ENCODE results near the gene PPIA.

Gene PPIA

GRCh38 chr7:44757739-44758138 lies 38.7 kb upstream of the PPIA start:
- DNase-seq (ENCODE audit: low read depth) = no peak
- TF ChIP-seq CTCF (IDR thresholded peaks at IDR 0.05; ENCODE audit: low read depth, low read length, missing control alignments) = no peak
- no peak overlapping the region for H3K4me3 ChIP-seq (ENCODE audit: low read depth, low read length)
- in situ Hi-C loops (cut with HindIII; ENCODE audit: low sequenced_read_pairs) = no loop called here

DNA sequence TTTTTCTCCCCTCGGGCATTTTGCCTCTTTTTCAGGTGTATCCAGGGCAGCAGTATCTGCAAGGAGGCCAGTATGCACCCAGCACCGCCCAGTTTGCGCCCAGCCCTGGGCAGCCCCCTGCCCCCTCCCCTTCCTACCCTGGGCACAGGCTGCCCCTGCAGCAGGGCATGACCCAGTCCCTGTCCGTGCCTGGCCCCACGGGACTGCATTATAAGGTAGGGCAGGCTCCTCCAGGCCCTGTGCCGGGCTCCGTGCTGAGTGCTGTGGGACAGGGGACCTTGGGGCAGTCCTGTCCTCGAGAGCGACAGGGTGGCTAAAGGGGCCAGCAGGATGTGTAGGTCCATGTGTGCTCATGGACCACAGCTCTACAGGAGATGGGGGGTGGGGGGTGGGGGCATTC lies 37.2 kb upstream of the PPIA start:
- in situ Hi-C loops (cut with HindIII; ENCODE audit: low sequenced_read_pairs) = no loop called here
- H3K4me3 ChIP-seq (ENCODE audit: low read depth, low read length) = no peak overlapping the region
- no peak for DNase-seq (ENCODE audit: low read depth)
- no peak for TF ChIP-seq CTCF (IDR thresholded peaks at IDR 0.05; ENCODE audit: low read depth, low read length, missing control alignments)

GRCh38 chr7:44760034-44760580 lies 36.4 kb upstream of the PPIA start:
- DNase-seq (ENCODE audit: low read depth) = no peak
- no peak for TF ChIP-seq CTCF (IDR thresholded peaks at IDR 0.05; ENCODE audit: low read depth, low read length, missing control alignments)
- no peak overlapping the region for H3K4me3 ChIP-seq (ENCODE audit: low read depth, low read length)
- in situ Hi-C loops (cut with HindIII; ENCODE audit: low sequenced_read_pairs) = no loop called here

GRCh38 chr7:44761207-44762161 lies 35.0 kb upstream of the PPIA start:
- no peak for TF ChIP-seq CTCF (IDR thresholded peaks at IDR 0.05; ENCODE audit: low read depth, low read length, missing control alignments)
- DNase-seq (ENCODE audit: low read depth) = no peak
- in situ Hi-C loops (cut with HindIII; ENCODE audit: low sequenced_read_pairs) = no loop called here
- H3K4me3 ChIP-seq (ENCODE audit: low read depth, low read length) = no peak overlapping the region

GRCh38 chr7:44762300-44762699 lies 34.2 kb upstream of the PPIA start:
- DNase-seq (ENCODE audit: low read depth) = no peak
- in situ Hi-C loops (cut with HindIII; ENCODE audit: low sequenced_read_pairs) = no loop called here
- TF ChIP-seq CTCF (IDR thresholded peaks at IDR 0.05; ENCODE audit: low read depth, low read length, missing control alignments) = no peak
- no peak overlapping the region for H3K4me3 ChIP-seq (ENCODE audit: low read depth, low read length)

- H3K4me3 ChIP-seq (ENCODE audit: low read depth, low read length) = no peak overlapping the region
- no peak for DNase-seq (ENCODE audit: low read depth)
- TF ChIP-seq CTCF (IDR thresholded peaks at IDR 0.05; ENCODE audit: low read depth, low read length, missing control alignments) = no peak
- in situ Hi-C loops (cut with HindIII; ENCODE audit: low sequenced_read_pairs) = no loop called here
These were observed 33.6 kb upstream of the PPIA start for GRCh38 chr7:44762726-44763522.
